HEK293T (cell line): ENCODE measurements around the gene PAFAH2.

Experiments used
- ARNT ChIP-seq: fragments of 450-650 bp; IDR thresholded peaks from 2 replicates; pipeline ENCODE4 v1.6.1; 2017; ENCODE audit warnings: mild to moderate bottlenecking
- BHLHE40 ChIP-seq: fragments of 450-650 bp; IDR thresholded peaks from 2 replicates; pipeline ENCODE4 v1.6.1; 2016; ENCODE audit warnings: mild to moderate bottlenecking, moderate library complexity, borderline replicate concordance
- ELF4 ChIP-seq: fragments of 450-650 bp; IDR thresholded peaks from 2 replicates; pipeline ENCODE4 v1.6.1; 2017; ENCODE audit warnings: antibody characterized with exemption
- FOXK2 ChIP-seq: fragments of 450-650 bp; IDR thresholded peaks from 2 replicates; pipeline ENCODE4 v1.6.1; 2016; ENCODE audit warnings: mild to moderate bottlenecking
- FOXM1 ChIP-seq: fragments of 450-650 bp; IDR thresholded peaks from 2 replicates; pipeline ENCODE4 v1.6.1; 2017; ENCODE audit warnings: mild to moderate bottlenecking, borderline replicate concordance
- HDGF ChIP-seq: fragments of 450-650 bp; IDR thresholded peaks from 2 replicates; pipeline ENCODE4 v1.6.1; 2017; ENCODE audit warnings: antibody characterized with exemption, borderline replicate concordance
- SUZ12 ChIP-seq: fragments of 450-650 bp; IDR thresholded peaks from 2 replicates; pipeline ENCODE4 v1.6.1; 2016; ENCODE audit warnings: mild to moderate bottlenecking
- ZNF384 ChIP-seq: fragments of 450-650 bp; IDR thresholded peaks from 2 replicates; pipeline ENCODE4 v1.6.1; 2016

GRCh38 chr1:25929016-25929415, 68.8 kb downstream of the PAFAH2 start:
- TF ChIP-seq BHLHE40 (no peak), ARNT (no peak), FOXK2 (no peak), SUZ12 (no peak), ZNF384 (no peak), HDGF (no peak), FOXM1 (no peak), ELF4 (no peak)
